Activated CD4-positive, alpha-beta memory T cell treated with anti-CD3 and anti-CD28 coated beads, Interleukin-2, amount 10 ng/mL, durations not matched to agents 7 days and 5 days (primary cell): ENCODE measurements around the gene DMAC2L. TPM values are rescaled to one million over a fixed set of nuclear protein-coding genes. Genes with fewer than 3 reads are reported as not detected.

Experiments used
- CTCF ChIA-PET: fragments of 350-600 bp; sonication (Branson Sonifier 250); formaldehyde crosslinking; loops from one replicate; lab custom pipeline; 2021; ENCODE audit warnings: antibody characterized with exemption, inconsistent platforms; lab: Charles Lee
- POLR2A ChIA-PET: fragments of 350-600 bp; sonication (Branson Sonifier 250); formaldehyde crosslinking; loops from one replicate; lab custom pipeline; 2021; ENCODE audit warnings: antibody characterized with exemption; lab: Charles Lee
- DNase-seq: peaks from one replicate; pipeline ENCODE4 v3.0.0-alpha.2; 2020
- H3K27ac Mint-ChIP-seq: one replicate; pipeline ENCODE4 v1.8.0; 2021; ENCODE audit warnings: mild to moderate bottlenecking, mixed read lengths
- H3K27me3 Mint-ChIP-seq: one replicate; pipeline ENCODE4 v1.8.0; 2021; ENCODE audit warnings: mixed read lengths
- H3K36me3 Mint-ChIP-seq: one replicate; pipeline ENCODE4 v1.8.0; 2021; ENCODE audit warnings: low read depth, mixed read lengths
- H3K4me1 Mint-ChIP-seq: one replicate; pipeline ENCODE4 v1.8.0; 2021; ENCODE audit warnings: mixed read lengths
- H3K4me3 Mint-ChIP-seq: one replicate; pipeline ENCODE4 v1.8.0; 2021; ENCODE audit warnings: mild to moderate bottlenecking, mixed read lengths
- H3K9me3 Mint-ChIP-seq: one replicate; pipeline ENCODE4 v1.8.0; 2021; ENCODE audit warnings: mixed read lengths
- total RNA-seq, 2 experiments: library from RNA; stranded (reverse); gene quantifications; one replicate each; pipeline ENCODE4 v1.2.3, GENCODE V29; 2021

The DMAC2L gene
- total RNA-seq, 2 experiments from 2014 or later, result 12.2 to 12.6 TPM

DNA sequence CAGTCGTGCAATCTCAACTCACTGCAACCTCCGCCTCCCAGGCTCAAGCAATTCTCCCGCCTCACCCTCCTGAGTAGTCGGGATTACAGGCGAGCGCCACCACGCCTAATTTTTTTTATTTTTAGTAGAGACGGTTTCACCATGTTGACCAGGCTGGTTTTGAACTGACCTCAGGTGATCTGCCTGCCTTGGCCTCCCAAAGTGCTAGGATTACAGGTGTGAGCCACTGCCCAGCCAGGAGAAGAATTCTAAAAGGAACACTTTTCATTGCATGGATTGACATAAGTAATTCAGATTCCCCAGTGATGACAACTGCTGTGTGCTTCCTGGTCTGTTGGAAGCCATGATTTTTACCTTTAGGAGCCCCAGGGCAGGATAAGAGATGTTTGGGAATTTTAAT, 22.1 kb downstream of the DMAC2L start:
- Mint-ChIP-seq H3K36me3 (peaks cover 15% of the 10 kb centered on the region), H3K4me3 (no peak overlapping the region), H3K27ac (no peak overlapping the region), H3K4me1 (peaks cover 8% of the 10 kb centered on the region), H3K27me3 (no peaks in the 10 kb centered on the region), H3K9me3 (no peaks in the 10 kb centered on the region)
- POLR2A ChIA-PET, result no interaction called here
- CTCF ChIA-PET, result interaction anchor here (0.8 to 2.0 kb wide), 2 partner anchors 11 to 13 kb away, joined by 3 to 7 read pairs; no protein-coding TSS in a partner anchor
- no peak for DNase-seq

DNA sequence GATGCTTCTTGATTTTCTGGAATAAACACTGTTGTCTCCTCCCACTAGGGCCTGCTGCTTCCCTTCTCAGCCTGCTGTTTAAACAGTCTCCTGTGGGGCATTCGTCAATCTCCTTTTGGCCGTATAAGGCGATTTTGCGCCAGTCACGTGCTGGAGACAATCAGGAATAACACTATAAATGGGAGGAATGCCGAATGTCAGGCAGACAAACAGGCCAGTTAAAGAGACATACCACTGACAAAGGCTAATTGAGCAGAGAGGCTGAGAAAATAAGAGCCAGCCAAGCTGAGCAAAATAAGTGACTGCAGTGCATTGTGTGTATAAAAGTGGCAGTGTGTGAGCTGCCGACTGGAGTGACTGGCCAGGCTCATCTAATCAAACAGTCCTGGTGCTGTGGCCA, 23.3 kb downstream of the DMAC2L start:
- DNase-seq, result no peak
- H3K9me3 Mint-ChIP-seq, result no peaks in the 10 kb centered on the region
- CTCF ChIA-PET, result interaction anchor here (2.0 kb wide), 1 partner anchor 14 kb away, joined by 7 read pairs; no protein-coding TSS in a partner anchor
- no peaks in the 10 kb centered on the region for H3K27me3 Mint-ChIP-seq
- peaks cover 8% of the 10 kb centered on the region for H3K4me1 Mint-ChIP-seq
- H3K27ac Mint-ChIP-seq, result no peak overlapping the region
- H3K36me3 Mint-ChIP-seq, result peaks cover 11% of the 10 kb centered on the region
- POLR2A ChIA-PET, result interaction anchor here (1.2 kb wide), 1 partner anchor 29 kb away, joined by 3 read pairs; no protein-coding TSS in a partner anchor
- H3K4me3 Mint-ChIP-seq, result no peak overlapping the region

DNA sequence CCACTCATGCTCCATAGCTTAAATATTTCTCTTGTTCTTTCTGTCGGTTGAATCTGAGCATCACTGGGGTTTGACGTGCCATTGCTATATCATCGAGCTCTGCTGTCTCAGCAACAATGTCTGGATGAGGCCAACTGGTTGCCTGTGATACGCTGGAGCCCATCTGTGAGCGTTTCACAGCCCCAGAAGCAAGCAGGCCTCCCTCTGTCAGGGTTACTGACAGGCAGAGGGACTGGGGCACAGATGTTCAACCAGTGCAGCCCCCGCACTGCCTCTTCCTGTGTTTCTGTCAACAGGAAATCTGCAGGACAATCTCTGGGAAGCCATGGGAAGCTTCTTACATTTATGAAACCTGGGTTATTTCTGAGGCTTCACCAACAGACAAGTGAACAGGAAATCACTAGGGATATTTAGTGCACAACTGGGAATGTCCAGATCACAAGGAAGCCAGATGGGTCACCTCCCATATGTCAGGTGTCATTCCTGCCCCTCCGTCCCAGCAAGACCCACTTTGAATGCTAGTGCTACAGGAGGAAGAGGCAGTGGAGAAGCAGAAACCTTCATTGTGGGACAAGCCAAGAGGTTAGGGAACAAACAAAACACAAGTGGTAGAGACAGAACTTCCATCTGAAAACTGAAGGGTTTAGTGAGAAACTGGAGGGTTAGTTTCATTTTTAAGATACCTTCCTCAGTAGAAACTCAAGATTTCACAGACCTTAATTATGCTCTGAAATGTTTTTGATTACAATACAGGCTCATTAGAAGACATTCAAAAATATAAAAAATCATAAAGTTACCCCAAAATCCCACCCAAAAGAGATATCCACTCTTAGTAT, 24.1 kb downstream of the DMAC2L start:
- Mint-ChIP-seq H3K36me3 (peaks cover 11% of the 10 kb centered on the region), H3K4me1 (peaks cover 8% of the 10 kb centered on the region), H3K9me3 (no peaks in the 10 kb centered on the region), H3K27me3 (no peaks in the 10 kb centered on the region), H3K4me3 (no peak overlapping the region), H3K27ac (no peak overlapping the region)
- DNase-seq, result no peak
- ChIA-PET CTCF (interaction anchor here (2.0 kb wide), 1 partner anchor 15 kb away, joined by 7 read pairs; no protein-coding TSS in a partner anchor), POLR2A (no interaction called here)

DNA sequence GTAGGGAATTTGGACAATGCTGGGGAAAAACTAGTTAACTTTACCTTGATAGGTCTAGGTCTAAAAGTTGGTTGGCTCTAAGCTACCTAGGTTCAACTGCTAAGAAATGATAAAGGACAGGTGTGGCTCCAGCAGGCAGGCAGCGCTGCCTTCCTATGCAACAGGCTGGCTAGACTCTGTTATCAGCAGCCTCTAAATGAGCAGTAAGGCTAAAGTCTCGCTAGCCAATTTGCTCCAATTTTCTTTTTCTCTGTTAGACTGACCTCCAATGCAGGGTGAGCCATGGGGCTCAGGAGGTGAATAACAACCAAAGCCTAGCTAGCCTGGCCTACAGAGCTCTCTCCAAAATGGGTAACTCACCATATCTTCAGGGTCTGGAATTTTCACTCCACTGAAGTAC, 26.5 kb downstream of the DMAC2L start:
- Mint-ChIP-seq H3K27me3 (no peaks in the 10 kb centered on the region), H3K36me3 (no peaks in the 10 kb centered on the region), H3K27ac (no peak overlapping the region), H3K4me1 (peaks cover 13% of the 10 kb centered on the region), H3K4me3 (no peak overlapping the region), H3K9me3 (no peaks in the 10 kb centered on the region)
- ChIA-PET CTCF (interaction anchor here (1.5 kb wide), 1 partner anchor 18 kb away, joined by 6 read pairs; no protein-coding TSS in a partner anchor), POLR2A (no interaction called here)
- no peak for DNase-seq

DNA sequence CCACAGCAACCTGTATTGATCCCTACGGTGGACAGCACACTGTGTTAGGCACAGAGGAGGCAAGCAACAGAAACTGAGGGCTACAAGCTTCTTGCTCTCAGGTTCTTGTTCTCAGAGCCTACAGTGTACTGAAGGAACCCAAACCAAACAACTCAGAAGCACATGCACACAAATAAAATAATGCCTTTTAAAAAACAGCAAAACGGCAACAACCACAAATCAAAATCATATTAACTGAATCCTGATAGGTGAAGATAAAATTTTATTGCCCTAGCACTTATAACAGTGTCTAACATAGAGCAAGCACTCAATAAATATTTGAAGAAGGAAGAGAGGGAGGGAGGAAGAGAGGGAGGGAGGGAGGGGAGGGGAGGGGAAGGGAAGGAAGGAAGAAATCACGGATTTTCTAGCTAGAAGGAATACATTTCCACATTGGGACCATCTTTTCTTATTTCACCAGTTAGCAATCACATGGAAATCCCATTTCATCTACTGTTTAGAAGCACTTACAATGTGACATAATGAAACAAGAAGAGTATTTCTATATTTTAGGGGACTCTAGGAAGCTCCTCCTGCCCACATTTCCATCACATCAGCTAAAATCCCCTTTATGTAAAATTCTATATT, 27.2 kb downstream of the DMAC2L start:
- CTCF ChIA-PET, result no interaction called here
- POLR2A ChIA-PET, result no interaction called here
- no peaks in the 10 kb centered on the region for H3K27me3 Mint-ChIP-seq
- no peak overlapping the region for H3K27ac Mint-ChIP-seq
- no peaks in the 10 kb centered on the region for H3K36me3 Mint-ChIP-seq
- no peak overlapping the region for H3K4me3 Mint-ChIP-seq
- no peak for DNase-seq
- no peaks in the 10 kb centered on the region for H3K9me3 Mint-ChIP-seq
- peaks cover 19% of the 10 kb centered on the region for H3K4me1 Mint-ChIP-seq

DNA sequence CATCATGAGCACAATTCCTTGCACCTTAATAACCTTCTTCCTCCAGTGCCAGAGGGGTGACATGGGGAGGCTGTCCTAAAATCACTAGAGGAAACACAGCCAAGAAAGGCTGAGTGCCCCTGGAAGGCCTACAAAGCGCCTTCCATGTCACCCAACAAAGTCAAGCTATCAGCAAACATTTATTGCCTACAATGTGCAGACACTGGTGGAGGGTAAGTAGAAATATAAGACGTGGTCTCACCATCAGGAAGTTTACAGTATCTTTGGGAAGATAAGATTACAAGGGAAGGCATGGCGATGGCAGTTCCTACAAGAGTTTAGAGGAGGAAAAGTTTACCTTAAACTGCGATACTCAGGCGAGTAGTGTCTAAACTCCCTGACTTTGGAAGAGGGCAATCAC, 27.9 kb downstream of the DMAC2L start:
- Mint-ChIP-seq H3K27me3 (no peaks in the 10 kb centered on the region), H3K4me3 (no peak overlapping the region), H3K4me1 (peaks cover 22% of the 10 kb centered on the region), H3K27ac (no peak overlapping the region), H3K36me3 (no peaks in the 10 kb centered on the region), H3K9me3 (no peaks in the 10 kb centered on the region)
- DNase-seq, result no peak
- POLR2A ChIA-PET, result no interaction called here
- CTCF ChIA-PET, result no interaction called here

DNA sequence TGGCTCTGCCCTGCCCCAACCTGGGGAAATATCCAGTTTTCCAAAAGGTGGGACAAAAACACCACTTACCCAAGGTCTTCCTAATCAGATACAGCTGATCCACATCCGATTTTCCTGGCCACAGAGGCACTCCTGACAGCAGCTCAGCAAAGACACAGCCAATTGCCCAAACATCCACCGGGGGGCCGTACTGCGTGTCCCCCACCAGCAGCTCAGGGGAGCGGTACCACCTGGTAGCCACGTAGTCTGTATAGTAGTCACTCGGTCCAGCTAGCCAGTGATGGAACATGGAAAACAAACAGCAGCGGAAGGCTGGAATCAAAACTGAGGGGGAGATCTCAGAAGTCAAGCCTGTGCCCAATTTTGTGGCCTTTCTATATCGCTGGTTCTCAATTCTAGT, 28.8 kb downstream of the DMAC2L start:
- Mint-ChIP-seq H3K27ac (no peak overlapping the region), H3K4me1 (peaks cover 20% of the 10 kb centered on the region), H3K36me3 (no peaks in the 10 kb centered on the region), H3K27me3 (no peaks in the 10 kb centered on the region), H3K4me3 (no peak overlapping the region), H3K9me3 (no peaks in the 10 kb centered on the region)
- CTCF ChIA-PET, result no interaction called here
- DNase-seq, result no peak
- POLR2A ChIA-PET, result no interaction called here

DNA sequence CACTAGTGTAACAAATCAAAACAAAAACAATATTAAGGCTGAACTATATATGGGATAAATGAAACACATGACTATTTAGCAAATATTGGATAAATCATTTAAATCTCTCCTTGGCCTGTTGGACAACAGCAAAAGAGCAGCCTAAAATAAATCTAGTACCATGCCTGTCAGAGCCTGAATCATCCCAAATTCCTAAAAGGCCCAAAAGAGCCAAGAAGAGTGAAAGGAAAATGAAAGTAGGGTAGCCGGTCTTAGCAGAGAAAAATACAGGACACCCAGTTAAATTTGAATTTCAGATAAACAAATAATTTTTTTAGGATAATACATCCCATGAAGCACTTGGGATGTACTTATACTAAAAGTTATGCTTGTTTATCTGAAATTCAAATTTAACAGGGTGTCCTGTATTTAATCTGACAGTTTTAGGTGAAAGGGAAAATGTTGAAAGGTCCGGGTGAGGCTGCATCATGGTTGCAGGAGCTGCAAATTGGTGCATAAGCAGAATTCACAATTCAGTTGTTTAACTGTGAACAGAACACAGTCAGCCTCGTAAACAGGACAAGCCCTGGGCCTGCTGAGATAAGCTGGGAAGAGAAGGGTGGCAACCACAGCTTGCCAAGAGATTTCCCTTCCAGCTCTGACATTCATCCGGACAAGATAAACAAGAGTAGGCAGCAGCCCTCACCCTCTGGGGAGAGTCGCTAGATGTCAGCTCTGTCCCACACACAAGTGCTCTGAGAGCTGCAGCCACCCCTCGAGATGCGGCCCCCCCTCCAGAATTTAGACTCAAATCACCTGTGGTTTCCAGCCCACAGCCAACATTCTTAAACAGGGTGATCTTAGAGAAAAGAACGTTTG, 30.3 kb downstream of the DMAC2L start:
- H3K4me1 Mint-ChIP-seq, result peaks cover 13% of the 10 kb centered on the region
- CTCF ChIA-PET, result interaction anchor here (0.9 kb wide), 1 partner anchor 190 kb away, joined by 3 read pairs; the partner anchor contains the start of gene MAP4K5
- no peaks in the 10 kb centered on the region for H3K27me3 Mint-ChIP-seq
- H3K4me3 Mint-ChIP-seq, result no peak overlapping the region
- H3K36me3 Mint-ChIP-seq, result no peaks in the 10 kb centered on the region
- H3K27ac Mint-ChIP-seq, result no peak overlapping the region
- POLR2A ChIA-PET, result interaction anchor here (1.6 kb wide), 1 partner anchor 13 kb away, joined by 4 read pairs; no protein-coding TSS in a partner anchor
- H3K9me3 Mint-ChIP-seq, result no peaks in the 10 kb centered on the region
- no peak for DNase-seq

DNA sequence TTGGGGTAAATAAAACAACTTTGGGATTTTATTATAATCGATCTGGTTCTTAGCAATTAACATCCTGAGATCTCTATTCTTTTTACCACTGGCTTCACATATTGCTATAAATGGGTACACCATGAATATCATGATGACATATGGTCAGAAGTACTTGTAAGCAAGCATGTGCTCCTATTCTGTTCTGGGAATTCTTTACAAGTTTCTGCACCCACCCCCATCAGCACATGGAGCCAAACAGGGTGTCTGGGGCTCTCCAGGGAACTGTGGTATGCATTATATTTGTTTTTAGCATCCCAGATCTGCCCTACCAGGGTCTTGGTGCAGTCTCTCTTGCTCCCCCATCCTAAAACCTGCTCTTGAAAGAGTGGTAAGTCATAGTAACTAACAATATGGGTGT, 31.3 kb downstream of the DMAC2L start:
- Mint-ChIP-seq H3K9me3 (no peaks in the 10 kb centered on the region), H3K27ac (no peak overlapping the region), H3K36me3 (no peaks in the 10 kb centered on the region), H3K4me3 (no peak overlapping the region), H3K27me3 (no peaks in the 10 kb centered on the region), H3K4me1 (peaks cover 13% of the 10 kb centered on the region)
- ChIA-PET CTCF (no interaction called here), POLR2A (interaction anchor here (2.8 kb wide), 1 partner anchor 20 kb away, joined by 11 read pairs; no protein-coding TSS in a partner anchor)
- DNase-seq, result no peak

DNA sequence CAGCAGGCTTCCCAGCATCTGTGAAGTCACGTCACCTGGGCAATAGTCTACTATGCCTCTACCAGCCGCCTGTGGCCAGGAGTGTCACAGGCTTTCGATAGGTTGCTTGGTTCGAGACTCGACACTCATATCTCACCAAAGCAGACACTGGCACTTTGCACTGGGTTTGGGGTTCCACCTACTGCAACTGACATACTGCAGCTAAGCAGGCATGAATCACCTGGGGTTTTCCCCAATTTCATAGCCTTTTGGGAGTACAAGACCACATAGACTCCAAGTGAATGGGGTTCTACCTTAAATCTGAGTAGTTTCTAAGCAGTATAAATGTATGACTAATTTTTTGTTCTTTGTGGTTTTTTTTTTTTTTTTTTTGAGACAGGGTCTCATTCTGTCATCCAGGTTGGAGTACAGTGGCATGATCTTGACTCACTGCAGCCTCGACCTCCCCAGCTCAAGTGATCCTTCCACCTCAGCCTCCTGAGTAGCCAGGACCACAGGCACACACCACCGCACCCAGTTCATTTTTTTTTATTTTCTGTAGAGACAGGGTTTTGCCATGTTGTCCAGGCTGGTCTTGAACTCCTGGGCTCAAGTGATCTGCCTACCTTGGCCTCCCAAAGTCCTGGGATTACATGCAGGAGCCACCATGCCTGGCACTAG, 32.1 kb downstream of the DMAC2L start:
- ChIA-PET POLR2A (interaction anchor here (2.8 kb wide), 1 partner anchor 19 kb away, joined by 11 read pairs; no protein-coding TSS in a partner anchor), CTCF (interaction anchor here (1.1 kb wide), 1 partner anchor 10 kb away, joined by 3 read pairs; no protein-coding TSS in a partner anchor)
- Mint-ChIP-seq H3K36me3 (no peaks in the 10 kb centered on the region), H3K4me1 (peaks cover 13% of the 10 kb centered on the region), H3K9me3 (no peaks in the 10 kb centered on the region), H3K4me3 (no peak overlapping the region), H3K27me3 (no peaks in the 10 kb centered on the region), H3K27ac (no peak overlapping the region)
- DNase-seq, result peak; percentile 44

DNA sequence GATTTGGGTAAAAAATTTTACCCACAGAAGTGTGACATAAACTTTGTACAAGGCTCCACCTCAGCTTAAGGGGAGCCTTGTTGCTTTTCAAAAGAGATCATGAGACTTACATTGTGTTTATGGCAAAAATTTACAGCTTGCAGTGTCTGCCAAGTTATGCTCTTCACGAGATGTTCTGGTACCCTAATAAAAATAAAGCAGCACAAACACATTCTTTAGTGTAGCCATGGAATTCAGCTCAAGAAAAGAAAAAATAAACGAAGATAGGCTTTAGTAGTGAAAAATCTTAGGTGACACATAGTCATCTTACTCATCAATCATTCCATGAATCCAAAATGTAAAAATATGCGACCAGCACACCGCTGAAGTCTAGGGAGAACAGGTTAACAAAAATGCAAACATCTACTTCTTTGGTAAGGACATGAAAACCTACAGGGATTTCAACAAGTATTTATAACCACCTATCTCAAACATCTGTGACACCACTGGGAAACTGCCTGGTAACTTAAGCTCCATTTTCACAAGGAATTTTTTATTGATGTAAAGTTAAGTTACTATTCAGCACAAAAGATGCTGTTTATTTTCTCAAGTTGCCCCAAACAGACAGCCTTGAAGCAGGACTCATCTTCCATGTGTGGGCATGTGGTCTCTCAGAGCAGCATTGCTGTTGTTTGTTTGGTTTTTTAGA, 32.9 kb downstream of the DMAC2L start:
- Mint-ChIP-seq H3K9me3 (no peaks in the 10 kb centered on the region), H3K27me3 (no peaks in the 10 kb centered on the region), H3K36me3 (no peaks in the 10 kb centered on the region), H3K4me1 (peaks cover 13% of the 10 kb centered on the region), H3K4me3 (no peak overlapping the region), H3K27ac (no peak overlapping the region)
- DNase-seq, result no peak
- ChIA-PET POLR2A (interaction anchor here (2.8 kb wide), 1 partner anchor 18 kb away, joined by 11 read pairs; no protein-coding TSS in a partner anchor), CTCF (interaction anchor here (1.1 to 1.4 kb wide), 2 partner anchors 11 to 24 kb away, joined by 3 read pairs; no protein-coding TSS in a partner anchor)
